SK-N-SH (cell line): ENCODE data around the gene VOPP1. TPM values are rescaled to one million over a fixed set of nuclear protein-coding genes. Genes with fewer than 3 reads are reported as not detected.

Experiments
- CTCF ChIA-PET: fragments of 300-600, 350-600 bp; formaldehyde crosslinking; extraction: SDS; loops from one replicate; lab custom pipeline; 2021; lab: Yijun Ruan, JAX
- POLR2A ChIA-PET: fragments of 350-600 bp; sonication (Branson Sonifier 250); formaldehyde crosslinking; extraction: SDS; loops from one replicate; lab custom pipeline; 2020; ENCODE audit warnings: antibody characterized with exemption, inconsistent platforms; lab: Yijun Ruan, JAX
- DNase-seq: peaks from one replicate; pipeline ENCODE4 v3.0.0; 2012
- H2AFZ ChIP-seq: fragments of 200-600 bp; sonication (generic); 2 replicates; pipeline ENCODE4 v1.8.1; 2016; ENCODE audit warnings: antibody characterized with exemption, mild to moderate bottlenecking, low read depth
- H3F3A ChIP-seq: fragments of 200-600 bp; sonication (generic); replicated peaks from 2 replicates; pipeline ENCODE3; 2016; ENCODE audit warnings: antibody characterized with exemption, mild to moderate bottlenecking; ENCODE audit not compliant: insufficient read depth
- H3K27ac ChIP-seq, 2 experiments: fragments of 200-500 bp in 1 of 2; fragments of 200-600 bp in 1 of 2; sonication (Bioruptor generic) in 1 of 2; sonication (generic), shearing (Covaris generic) in 1 of 2; 2 replicates each; pipeline versions ENCODE4 v1.5.1 to v1.6.1; 2014 to 2016; ENCODE audit warnings: low read depth in 2 of 2, inconsistent platforms in 1 of 2, low read length in 1 of 2, mild to moderate bottlenecking in 1 of 2, mixed read lengths in 1 of 2
- H3K27me3 ChIP-seq: fragments of 200-600 bp; sonication (generic), shearing (Covaris generic); 2 replicates; pipeline ENCODE4 v1.6.1; 2016; ENCODE audit warnings: mixed run types; ENCODE audit not compliant: insufficient read depth
- H3K36me3 ChIP-seq, 2 experiments: fragments of 200-500 bp in 1 of 2; fragments of 200-600 bp in 1 of 2; sonication (Bioruptor generic) in 1 of 2; sonication (generic) in 1 of 2; replicated peaks in 1 of 2; 2 replicates each; pipeline versions ENCODE3 to v1.5.1; 2014 to 2016; ENCODE audit warnings: low read length in 1 of 2, mild to moderate bottlenecking in 1 of 2; ENCODE audit not compliant: insufficient read depth in 2 of 2, control insufficient read depth in 1 of 2
- H3K4me1 ChIP-seq, 2 experiments: fragments of 200-500 bp in 1 of 2; fragments of 200-600 bp in 1 of 2; sonication (Bioruptor generic) in 1 of 2; sonication (generic), shearing (Covaris generic) in 1 of 2; 2 replicates each; pipeline versions ENCODE4 v1.5.1 to v1.6.1; 2014 to 2016; ENCODE audit warnings: low read depth in 1 of 2, low read length in 1 of 2, mixed run types in 1 of 2; ENCODE audit not compliant: insufficient read depth in 2 of 2, control insufficient read depth in 1 of 2
- H3K4me2 ChIP-seq: fragments of 200-600 bp; sonication (generic), shearing (Covaris generic); 2 replicates; pipeline ENCODE4 v1.6.1; 2017; ENCODE audit warnings: mixed run types
- H3K4me3 ChIP-seq, 2 experiments: fragments of 200-500 bp in 1 of 2; fragments of 200-600 bp in 1 of 2; sonication (Bioruptor generic) in 1 of 2; sonication (generic), shearing (Covaris generic) in 1 of 2; 2 replicates each; pipeline versions ENCODE4 v1.5.1 to v1.8.1; 2014 to 2016; ENCODE audit warnings: low read depth in 2 of 2, inconsistent platforms in 1 of 2, low read length in 1 of 2, mild to moderate bottlenecking in 1 of 2, mixed read lengths in 1 of 2, moderate library complexity in 1 of 2
- H3K79me2 ChIP-seq: fragments of 200-600 bp; sonication (generic); 2 replicates; pipeline ENCODE4 v1.8.1; 2017; ENCODE audit warnings: mild to moderate bottlenecking; ENCODE audit not compliant: insufficient read depth
- H3K9ac ChIP-seq: fragments of 200-600 bp; sonication (generic); 2 replicates; pipeline ENCODE4 v1.6.1; 2017; ENCODE audit warnings: mixed run types
- H3K9me2 ChIP-seq: fragments of 200-600 bp; sonication (generic); 2 replicates; pipeline ENCODE4 v1.6.1; 2017; ENCODE audit warnings: mixed run types
- H3K9me3 ChIP-seq: fragments of 200-600 bp; sonication (generic); 2 replicates; pipeline ENCODE4 v1.6.1; 2017; ENCODE audit warnings: mixed run types, mild to moderate bottlenecking, moderate library complexity
- H4K20me1 ChIP-seq: fragments of 200-600 bp; sonication (generic); 2 replicates; pipeline ENCODE4 v1.6.1; 2017; ENCODE audit warnings: mild to moderate bottlenecking, mixed run types; ENCODE audit not compliant: insufficient read depth
- MEF2A ChIP-seq: IDR thresholded peaks from 2 replicates; pipeline ENCODE4 v1.4.0; 2012; ENCODE audit warnings: low read depth, borderline replicate concordance
- RAD21 ChIP-seq: IDR thresholded peaks from 2 replicates; pipeline ENCODE4 v1.6.1; 2012; ENCODE audit warnings: mild to moderate bottlenecking, low read length
- RCOR1 ChIP-seq: fragments of 150-350 bp; IDR thresholded peaks from 2 replicates; pipeline ENCODE4 v1.6.1; 2017; ENCODE audit warnings: antibody characterized with exemption, low read length
- REST ChIP-seq: IDR thresholded peaks from 2 replicates; pipeline ENCODE4 v1.6.1; 2012; ENCODE audit warnings: mild to moderate bottlenecking, low read depth, low read length, moderate library complexity
- TEAD4 ChIP-seq: IDR thresholded peaks from 2 replicates; pipeline ENCODE4 v1.4.0; 2012; ENCODE audit warnings: mild to moderate bottlenecking, borderline replicate concordance; ENCODE audit not compliant: insufficient read depth
- YY1 ChIP-seq: IDR thresholded peaks from 2 replicates; pipeline ENCODE4 v1.4.0; 2012; ENCODE audit warnings: low read depth, mild to moderate bottlenecking
- WGBS: methylation state at CpG from one replicate; pipeline ENCODE4 v1.1.6; 2017; ENCODE audit warnings: low lambda C conversion rate; 5-methylcytosine and 5-hydroxymethylcytosine counted together
- polyA plus RNA-seq, 3 experiments: library from polyadenylated mRNA; depleted of rRNA; stranded (reverse); fragments of >200 nt; gene quantifications; 2 replicates each; pipeline ENCODE4 v1.2.3, GENCODE V29; 2012
- TF ChIP-seq, protein P1 (sequence below): fragments of 150-350 bp; IDR thresholded peaks from 2 replicates; pipeline ENCODE4 v1.6.1; 2017; ENCODE audit warnings: antibody characterized with exemption, low read length, low read depth, borderline replicate concordance

Gene VOPP1
- polyA plus RNA-seq, 1 of the 3 experiments (the other 2 are of a cell fraction) = 69.5 TPM

DNA sequence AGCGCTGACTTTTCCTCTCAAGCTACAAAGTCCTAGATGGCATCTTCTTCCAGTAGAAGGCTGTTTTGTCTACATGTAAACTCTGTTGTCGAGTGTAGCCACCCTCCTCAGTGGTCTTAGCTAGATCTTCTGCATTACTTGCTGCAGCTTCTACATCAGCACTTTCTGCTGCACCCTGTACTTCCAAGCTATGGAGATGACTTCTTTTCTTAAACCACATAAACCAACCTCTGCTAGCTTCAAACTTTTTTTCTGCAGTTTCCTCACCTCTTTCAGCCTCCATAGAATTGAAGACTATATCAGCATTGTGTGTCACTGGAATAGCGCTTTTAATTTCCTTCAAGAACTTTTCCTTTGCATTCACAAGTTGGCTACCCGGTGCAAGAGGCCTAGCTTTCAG is 119.3 kb downstream of the VOPP1 start:
- Histone ChIP-seq H4K20me1 (no peaks in the 10 kb centered on the region), H3K9ac (no peak overlapping the region), H3F3A (peaks cover 3% of the 10 kb centered on the region), H3K27ac (no peak overlapping the region), H2AFZ (no peak overlapping the region), H3K79me2 (no peaks in the 10 kb centered on the region; the same call in 1 of the 2 replicates), H3K36me3 (peaks cover 2 to 6% of the 10 kb centered on the region in 2 experiments), H3K27me3 (no peaks in the 10 kb centered on the region), H3K9me2 (no peaks in the 10 kb centered on the region), H3K9me3 (no peaks in the 10 kb centered on the region), H3K4me1 (no peaks in the 10 kb centered on the region), H3K4me3 (no peak overlapping the region), H3K4me2 (no peak overlapping the region)
- ChIA-PET CTCF (interaction anchor here (0.9 to 2.0 kb wide), 4 partner anchors 20 to 142 kb away, joined by 3 to 6 read pairs (median 4); no protein-coding TSS in a partner anchor), POLR2A (interaction anchor here (0.6 kb wide), 1 partner anchor 142 kb away, joined by 3 read pairs; no protein-coding TSS in a partner anchor)
- DNase-seq = no peak
- TF ChIP-seq RAD21 = no peak
- TF ChIP-seq MEF2A = no peak
- no peak for TF ChIP-seq REST
- no peak for TF ChIP-seq YY1
- WGBS = 89% methylated on average over 4 of the region's 4 CpGs

DNA sequence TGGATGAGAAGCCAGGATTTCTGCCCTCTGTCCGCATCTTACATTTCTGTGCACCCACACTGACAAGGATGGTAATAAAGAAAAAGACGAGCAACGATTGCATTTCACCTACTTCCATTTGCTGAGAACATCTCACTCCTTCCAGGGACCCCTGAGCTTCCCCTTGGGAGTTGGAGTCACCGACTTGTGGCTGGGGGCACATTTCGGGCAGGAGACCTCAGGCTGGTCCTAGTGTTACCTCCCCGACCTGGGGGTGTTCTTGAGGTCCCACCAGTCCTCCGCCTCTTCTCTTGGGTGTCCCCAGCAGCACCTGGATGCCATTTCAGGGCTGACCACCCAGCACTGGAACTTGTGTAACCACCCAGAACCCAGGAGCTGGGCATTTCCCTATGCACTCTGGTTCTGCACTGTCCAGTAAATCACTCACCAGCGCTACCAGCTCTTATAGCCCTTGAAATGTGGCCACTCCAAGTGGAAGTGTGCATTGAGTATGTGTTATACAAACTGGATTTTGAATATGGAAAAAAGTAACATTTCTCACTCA is 122.2 kb downstream of the VOPP1 start:
- no peak overlapping the region for H3K4me2 ChIP-seq
- no peaks in the 10 kb centered on the region for H3K9me2 ChIP-seq
- no peaks in the 10 kb centered on the region for H3K79me2 ChIP-seq
- CTCF ChIA-PET = no interaction called here
- no peak overlapping the region for H3K27ac ChIP-seq
- H3F3A ChIP-seq = no peaks in the 10 kb centered on the region
- H3K36me3 ChIP-seq = peaks cover 2 to 8% of the 10 kb centered on the region in 2 experiments
- H2AFZ ChIP-seq = no peak overlapping the region
- H3K4me1 ChIP-seq = no peaks in the 10 kb centered on the region
- H3K4me3 ChIP-seq = no peak overlapping the region
- H3K9ac ChIP-seq = no peak overlapping the region
- no peak for DNase-seq
- H3K9me3 ChIP-seq = no peaks in the 10 kb centered on the region
- TF ChIP-seq, protein P1, sequence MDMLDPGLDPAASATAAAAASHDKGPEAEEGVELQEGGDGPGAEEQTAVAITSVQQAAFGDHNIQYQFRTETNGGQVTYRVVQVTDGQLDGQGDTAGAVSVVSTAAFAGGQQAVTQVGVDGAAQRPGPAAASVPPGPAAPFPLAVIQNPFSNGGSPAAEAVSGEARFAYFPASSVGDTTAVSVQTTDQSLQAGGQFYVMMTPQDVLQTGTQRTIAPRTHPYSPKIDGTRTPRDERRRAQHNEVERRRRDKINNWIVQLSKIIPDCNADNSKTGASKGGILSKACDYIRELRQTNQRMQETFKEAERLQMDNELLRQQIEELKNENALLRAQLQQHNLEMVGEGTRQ = no peak
- TF ChIP-seq TEAD4 (no peak), RCOR1 (no peak)
- H4K20me1 ChIP-seq = no peaks in the 10 kb centered on the region
- H3K27me3 ChIP-seq = no peaks in the 10 kb centered on the region
- 92% methylated on average over 8 of the region's 8 CpGs for WGBS
- POLR2A ChIA-PET = no interaction called here
